HG02623 (cell line): ENCODE measurements around the gene PTGIR.

Experiments
- ATAC-seq: cut with Tn5 transposase; IDR thresholded peaks from one replicate; pipeline ENCODE4 v1.9.1; 2021; ENCODE audit warnings: moderate library complexity; ENCODE audit not compliant: unreplicated experiment

The PTGIR gene

DNA sequence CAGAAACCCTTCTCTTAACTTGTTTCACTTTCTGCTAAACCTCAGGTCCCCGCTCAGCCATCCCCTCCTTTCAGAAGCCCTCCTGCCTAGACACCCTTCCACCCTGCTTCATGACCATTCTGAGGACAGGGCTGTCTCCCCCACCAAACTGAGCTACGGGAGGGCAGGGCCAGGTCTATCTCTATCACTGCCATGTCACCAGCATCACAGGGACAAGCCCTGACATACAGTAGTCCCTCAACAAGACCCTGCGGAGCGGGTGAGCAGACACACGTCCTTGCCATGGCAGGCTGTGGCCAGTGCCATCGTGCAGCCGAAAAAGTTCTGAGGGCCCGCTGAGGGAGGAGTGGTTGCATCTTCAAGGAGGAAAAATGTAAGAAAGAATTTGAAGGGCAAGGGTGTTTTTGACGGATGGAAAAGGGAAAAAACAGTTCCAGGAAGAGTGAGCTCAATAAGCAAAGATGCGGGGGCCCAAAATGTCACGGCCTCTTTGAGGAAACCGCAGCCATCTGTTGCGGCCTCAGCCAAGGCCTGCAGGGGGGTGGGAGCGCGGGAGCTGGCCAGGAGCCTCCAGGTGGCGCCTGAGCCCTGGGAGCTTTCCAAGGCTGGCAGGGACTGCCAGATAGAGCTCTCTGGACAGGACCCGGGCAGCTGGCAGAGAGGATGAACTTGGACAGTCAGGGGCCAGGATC is 8.1 kb downstream of the PTGIR start:
- no peak for ATAC-seq

- ATAC-seq = no peak
Measured at GRCh38 chr19:46615966-46616365, 8.9 kb downstream of the PTGIR start.

GRCh38 chr19:46614114-46614722 is 10.7 kb downstream of the PTGIR start:
- ATAC-seq = peak; percentile 39

GRCh38 chr19:46613525-46613924 is 11.4 kb downstream of the PTGIR start:
- ATAC-seq = no peak

- ATAC-seq = no peak
Measured at GRCh38 chr19:46611776-46612175, 13.1 kb downstream of the PTGIR start.

GRCh38 chr19:46610851-46611770 is 13.8 kb downstream of the PTGIR start:
- ATAC-seq = no peak

GRCh38 chr19:46610413-46610775 is 14.5 kb downstream of the PTGIR start:
- no peak for ATAC-seq

- no peak for ATAC-seq
Measured at GRCh38 chr19:46609511-46610412, 15.1 kb downstream of the PTGIR start.

- ATAC-seq = no peak
Measured at GRCh38 chr19:46608581-46609345, 16.1 kb downstream of the PTGIR start.

DNA sequence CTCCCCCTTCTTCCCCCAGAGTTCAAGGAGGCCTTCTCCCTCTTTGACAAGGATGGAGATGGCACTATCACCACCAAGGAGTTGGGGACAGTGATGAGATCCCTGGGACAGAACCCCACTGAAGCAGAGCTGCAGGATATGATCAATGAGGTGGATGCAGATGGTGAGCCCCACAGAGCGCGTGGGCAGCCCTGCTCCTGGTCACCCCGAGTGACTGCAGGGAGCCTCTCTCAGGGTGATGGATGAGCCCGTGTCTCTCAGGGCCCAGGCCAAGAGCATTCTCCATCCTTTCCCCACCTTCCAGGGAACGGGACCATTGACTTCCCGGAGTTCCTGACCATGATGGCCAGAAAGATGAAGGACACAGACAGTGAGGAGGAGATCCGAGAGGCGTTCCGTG is 16.7 kb downstream of the PTGIR start:
- no peak for ATAC-seq

- ATAC-seq = no peak
Measured at GRCh38 chr19:46607448-46607841, 17.4 kb downstream of the PTGIR start.

DNA sequence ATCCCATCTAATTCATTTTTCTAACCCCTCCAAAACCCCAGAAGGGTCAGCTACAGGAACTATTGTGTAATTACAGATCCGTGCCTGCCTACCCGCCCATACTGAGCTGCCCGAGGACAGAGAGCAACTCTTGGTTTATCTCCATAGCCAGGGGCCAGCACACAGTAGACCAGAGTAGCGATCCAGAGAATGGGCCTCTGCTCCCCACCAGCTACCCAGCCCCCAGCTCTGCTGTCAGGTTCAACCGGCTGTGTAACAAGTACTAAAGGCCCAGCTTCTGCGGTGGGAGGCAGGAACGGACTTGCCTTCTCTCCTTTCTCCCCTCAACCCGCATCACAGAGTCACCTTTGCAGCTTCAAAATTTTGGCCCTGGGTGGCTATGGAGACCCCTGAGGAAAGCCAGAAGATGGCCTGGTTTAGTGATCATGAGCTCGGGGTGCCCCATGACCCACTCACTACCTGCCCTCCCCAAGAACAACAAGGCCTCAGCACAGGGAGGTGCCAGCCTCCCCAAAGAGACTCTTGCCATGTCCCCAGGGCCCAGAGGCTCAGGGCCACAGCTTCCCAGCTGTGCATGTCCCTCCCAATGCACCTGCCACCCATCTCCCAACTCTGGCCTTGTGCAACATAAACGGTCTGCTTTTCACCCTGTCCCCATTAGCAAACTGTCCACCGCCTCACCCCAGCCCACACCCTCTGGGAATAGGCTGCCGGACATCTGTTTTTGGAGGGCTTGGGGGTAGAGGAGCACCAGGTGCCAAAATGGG is 18.0 kb downstream of the PTGIR start:
- no peak for ATAC-seq

DNA sequence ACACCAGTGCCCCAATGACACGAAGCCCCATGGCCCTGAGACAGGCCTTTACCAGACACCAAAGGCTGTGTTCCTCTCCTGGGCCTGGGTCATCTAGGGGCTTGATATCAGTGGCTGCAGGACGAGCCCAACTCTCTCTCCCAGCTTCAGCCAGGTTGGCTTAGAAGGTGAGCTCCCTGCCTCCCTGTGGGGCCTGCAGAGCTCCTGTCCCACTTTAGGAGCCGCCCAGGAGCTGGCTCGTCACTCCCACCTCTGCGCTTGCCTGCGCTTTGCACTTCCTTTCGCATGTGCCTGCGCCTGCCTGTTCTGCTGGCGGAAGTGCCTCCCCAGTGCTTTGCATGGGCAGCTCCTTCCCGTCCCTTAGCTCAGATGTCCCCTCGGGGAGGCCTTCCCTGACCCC is 18.9 kb downstream of the PTGIR start:
- ATAC-seq = no peak

GRCh38 chr19:46605356-46605821 is 19.5 kb downstream of the PTGIR start:
- ATAC-seq = no peak

GRCh38 chr19:46604781-46605355 is 20.0 kb downstream of the PTGIR start:
- ATAC-seq = no peak

- ATAC-seq = no peak
Measured at GRCh38 chr19:46603752-46604231, 21.1 kb downstream of the PTGIR start.

DNA sequence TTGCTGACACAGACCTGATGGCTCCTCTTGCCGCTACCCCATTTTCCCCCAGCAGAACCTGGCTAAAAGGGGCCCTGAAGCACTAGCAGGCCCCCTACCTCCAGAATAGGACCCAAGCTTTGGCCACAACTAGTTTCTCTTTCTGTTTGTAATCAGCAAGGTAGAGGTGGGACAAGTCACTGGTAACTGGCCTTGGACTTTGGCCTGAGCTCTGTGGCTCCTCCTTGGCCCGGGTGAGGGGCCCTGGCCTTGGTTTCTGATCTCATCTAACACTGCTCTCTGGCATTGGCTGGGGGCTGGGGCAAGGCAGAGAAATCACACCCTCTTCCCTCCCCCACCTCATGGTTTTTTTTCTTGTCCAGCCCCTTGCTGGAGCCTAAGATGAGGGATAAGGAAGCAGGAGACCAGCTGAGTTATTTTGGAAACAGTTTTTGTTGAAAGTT is 21.7 kb downstream of the PTGIR start:
- ATAC-seq = no peak

- no peak for ATAC-seq
Measured at GRCh38 chr19:46602392-46603194, 22.3 kb downstream of the PTGIR start.
